ENCODE results near the gene MAP9.

- TF ChIP-seq GATA2 (IDR thresholded peaks at IDR 0.05; ENCODE audit: low read depth, low read length) (no peak), GATA3 (IDR thresholded peaks at IDR 0.05; ENCODE audit: low read depth, low read length) (no peak)
Measured at GRCh38 chr4:155383541-155383940, 6.8 kb upstream of the MAP9 start.

Measured in SH-SY5Y (cell line).